Keratinocyte (primary cell): ENCODE data around the gene GALNT9. TPM values are rescaled to one million over a fixed set of nuclear protein-coding genes. Genes with fewer than 3 reads are reported as not detected.

Source experiments
- DNase-seq: peaks from one replicate; pipeline ENCODE4 v3.0.0-alpha.2; 2011; ENCODE audit warnings: low read depth, missing footprints, low spot score
- FAIRE-seq: peaks from 2 replicates; lab custom pipeline; 2011; peaks lifted over from hg19 to GRCh38; lab: Jason Lieb, UNC
- H2AFZ ChIP-seq: 2 replicates; pipeline ENCODE4 v1.6.0; 2012; ENCODE audit warnings: low read length, control low read depth, inconsistent platforms; ENCODE audit not compliant: control insufficient read depth
- H3K27ac ChIP-seq: 2 replicates; pipeline ENCODE4 v1.5.1; 2011; ENCODE audit warnings: low read length; ENCODE audit not compliant: control insufficient read depth, insufficient read depth
- H3K27me3 ChIP-seq: 3 replicates; pipeline ENCODE4 v1.6.0; 2011; ENCODE audit warnings: low read length; ENCODE audit not compliant: control insufficient read depth, insufficient read depth; ENCODE audit errors: extremely low read depth
- H3K36me3 ChIP-seq, 2 experiments: 2 replicates in 1 of 2; 3 replicates in 1 of 2; pipeline ENCODE4 v1.5.1; 2011; ENCODE audit warnings: low read length in 2 of 2, mild to moderate bottlenecking in 1 of 2; ENCODE audit not compliant: control insufficient read depth in 2 of 2, insufficient read depth in 2 of 2; ENCODE audit errors: extremely low read depth in 1 of 2
- H3K4me1 ChIP-seq: 3 replicates; pipeline ENCODE4 v1.5.1; 2011; ENCODE audit warnings: low read length; ENCODE audit not compliant: control insufficient read depth, insufficient read depth; ENCODE audit errors: extremely low read depth
- H3K4me2 ChIP-seq: 3 replicates; pipeline ENCODE4 v1.6.0; 2011; ENCODE audit warnings: low read depth, low read length; ENCODE audit not compliant: control insufficient read depth, insufficient read depth; ENCODE audit errors: extremely low read depth
- H3K4me3 ChIP-seq, 3 experiments: fragments of 200-600 bp in 1 of 3; sonication (generic) in 1 of 3; 2 replicates in 2 of 3; 3 replicates in 1 of 3; pipeline ENCODE4 v1.5.1; 2011 to 2016; ENCODE audit warnings: low read length in 3 of 3, mild to moderate bottlenecking in 3 of 3, control low read depth in 2 of 3, inconsistent platforms in 1 of 3, low read depth in 1 of 3, mixed read lengths in 1 of 3, mixed run types in 1 of 3, moderate library complexity in 1 of 3; ENCODE audit not compliant: control insufficient read depth in 2 of 3, insufficient read depth in 2 of 3; ENCODE audit errors: extremely low read depth in 1 of 3
- H3K79me2 ChIP-seq: 2 replicates; pipeline ENCODE4 v1.6.0; 2012; ENCODE audit warnings: low read length; ENCODE audit not compliant: control insufficient read depth, insufficient read depth
- H3K9ac ChIP-seq: 3 replicates; pipeline ENCODE4 v1.6.0; 2011; ENCODE audit warnings: low read length; ENCODE audit not compliant: control insufficient read depth, insufficient read depth; ENCODE audit errors: extremely low read depth
- H3K9me1 ChIP-seq: 3 replicates; pipeline ENCODE4 v1.6.0; 2011; ENCODE audit warnings: low read length; ENCODE audit not compliant: control insufficient read depth, insufficient read depth; ENCODE audit errors: extremely low read depth
- H3K9me3 ChIP-seq: 2 replicates; pipeline ENCODE4 v1.5.1; 2012; ENCODE audit warnings: low read depth, low read length; ENCODE audit not compliant: control insufficient read depth
- H4K20me1 ChIP-seq: 3 replicates; pipeline ENCODE4 v1.6.0; 2011; ENCODE audit warnings: low read length; ENCODE audit not compliant: control insufficient read depth, insufficient read depth; ENCODE audit errors: extremely low read depth
- EZH2 ChIP-seq: IDR thresholded peaks from one replicate; pipeline ENCODE4 v1.6.1; 2012; ENCODE audit warnings: inconsistent platforms, mild to moderate bottlenecking, low read length, moderate library complexity
- dilution Hi-C: fragments of 300-500 bp; cut with MboI; formaldehyde crosslinking; loops from one replicate; pipeline ENCODE4 v1.7.0; 2020; ENCODE audit warnings: low sequenced_read_pairs; ENCODE audit not compliant: extremely low pct_ligation_motif_present
- polyA plus RNA-seq, 5 experiments: library from polyadenylated mRNA; depleted of rRNA in 3 of 5; stranded (reverse) in 3 of 5; stranded (forward) in 1 of 5; unstranded in 1 of 5; fragments of >200 nt; gene quantifications; 1 replicate in 1 of 5; 2 replicates in 3 of 5; 3 replicates in 1 of 5; pipeline versions ENCODE4 v1.2.1 to v1.2.3, GENCODE V29; 2011 to 2012; ENCODE audit warnings: missing spikeins in 2 of 5, low read depth in 1 of 5, low replicate concordance in 1 of 5
- TF ChIP-seq, protein P1 (sequence below), 3 experiments: IDR thresholded peaks in 1 of 3; conservative IDR thresholded peaks in 1 of 3; optimal IDR thresholded peaks in 1 of 3; 2 replicates in 2 of 3; 3 replicates in 1 of 3; pipeline versions ENCODE3 to v1.5.1; 2011; ENCODE audit warnings: low read length in 3 of 3, mild to moderate bottlenecking in 3 of 3, moderate library complexity in 2 of 3, control low read depth in 1 of 3, inconsistent platforms in 1 of 3; ENCODE audit not compliant: insufficient read depth in 2 of 3; ENCODE audit errors: extremely low read depth in 1 of 3

The GALNT9 gene
- polyA plus RNA-seq, 1 donor (not counting 4 experiments of a cell fraction or from before 2014, with no cell fraction given), result not detected

DNA sequence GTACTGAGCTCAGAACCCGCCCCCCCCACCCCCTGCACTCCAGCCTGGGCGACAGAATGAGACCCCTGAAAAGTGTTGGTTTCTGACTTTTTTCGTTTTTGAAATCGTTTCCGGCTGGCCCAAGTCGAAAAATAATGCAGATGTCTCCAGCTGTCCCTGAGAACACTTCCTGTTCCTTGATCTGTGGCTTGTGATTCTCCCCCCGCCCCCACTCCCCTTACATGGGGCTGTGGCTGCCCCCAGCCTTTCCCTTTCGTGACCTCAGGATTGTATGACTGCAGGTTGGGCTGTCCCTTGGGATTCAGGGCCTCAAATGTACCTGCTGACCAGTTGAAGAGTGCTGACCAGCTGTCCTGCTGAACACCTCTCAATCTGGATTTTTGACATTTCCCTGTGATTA is 151.1 kb downstream of the GALNT9 start:
- no peak for DNase-seq
- no peak overlapping the region for H3K4me2 ChIP-seq
- no peak overlapping the region for H3K9ac ChIP-seq
- dilution Hi-C loops, result no loop called here
- H3K4me3 ChIP-seq, result no peak overlapping the region
- no peak for FAIRE-seq
- peaks cover 45% of the 10 kb centered on the region for H3K27me3 ChIP-seq
- no peaks in the 10 kb centered on the region for H3K79me2 ChIP-seq
- no peaks in the 10 kb centered on the region for H3K4me1 ChIP-seq
- H3K9me3 ChIP-seq, result no peaks in the 10 kb centered on the region
- no peaks in the 10 kb centered on the region for H3K36me3 ChIP-seq
- no peak overlapping the region for H3K27ac ChIP-seq
- H3K9me1 ChIP-seq, result no peaks in the 10 kb centered on the region
- TF ChIP-seq, protein P1, sequence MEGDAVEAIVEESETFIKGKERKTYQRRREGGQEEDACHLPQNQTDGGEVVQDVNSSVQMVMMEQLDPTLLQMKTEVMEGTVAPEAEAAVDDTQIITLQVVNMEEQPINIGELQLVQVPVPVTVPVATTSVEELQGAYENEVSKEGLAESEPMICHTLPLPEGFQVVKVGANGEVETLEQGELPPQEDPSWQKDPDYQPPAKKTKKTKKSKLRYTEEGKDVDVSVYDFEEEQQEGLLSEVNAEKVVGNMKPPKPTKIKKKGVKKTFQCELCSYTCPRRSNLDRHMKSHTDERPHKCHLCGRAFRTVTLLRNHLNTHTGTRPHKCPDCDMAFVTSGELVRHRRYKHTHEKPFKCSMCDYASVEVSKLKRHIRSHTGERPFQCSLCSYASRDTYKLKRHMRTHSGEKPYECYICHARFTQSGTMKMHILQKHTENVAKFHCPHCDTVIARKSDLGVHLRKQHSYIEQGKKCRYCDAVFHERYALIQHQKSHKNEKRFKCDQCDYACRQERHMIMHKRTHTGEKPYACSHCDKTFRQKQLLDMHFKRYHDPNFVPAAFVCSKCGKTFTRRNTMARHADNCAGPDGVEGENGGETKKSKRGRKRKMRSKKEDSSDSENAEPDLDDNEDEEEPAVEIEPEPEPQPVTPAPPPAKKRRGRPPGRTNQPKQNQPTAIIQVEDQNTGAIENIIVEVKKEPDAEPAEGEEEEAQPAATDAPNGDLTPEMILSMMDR (optimal IDR thresholded peaks at IDR 0.05 in 1 of 3, IDR thresholded peaks at IDR 0.05 in 1 of 3, conservative IDR thresholded peaks at IDR 0.05 in 1 of 3; ENCODE audit: extremely low read depth in 1 of 3, insufficient read depth in 2 of 3, low read length in 3 of 3), result no peak
- no peak for TF ChIP-seq EZH2
- no peak overlapping the region for H2AFZ ChIP-seq
- H4K20me1 ChIP-seq, result no peaks in the 10 kb centered on the region

DNA sequence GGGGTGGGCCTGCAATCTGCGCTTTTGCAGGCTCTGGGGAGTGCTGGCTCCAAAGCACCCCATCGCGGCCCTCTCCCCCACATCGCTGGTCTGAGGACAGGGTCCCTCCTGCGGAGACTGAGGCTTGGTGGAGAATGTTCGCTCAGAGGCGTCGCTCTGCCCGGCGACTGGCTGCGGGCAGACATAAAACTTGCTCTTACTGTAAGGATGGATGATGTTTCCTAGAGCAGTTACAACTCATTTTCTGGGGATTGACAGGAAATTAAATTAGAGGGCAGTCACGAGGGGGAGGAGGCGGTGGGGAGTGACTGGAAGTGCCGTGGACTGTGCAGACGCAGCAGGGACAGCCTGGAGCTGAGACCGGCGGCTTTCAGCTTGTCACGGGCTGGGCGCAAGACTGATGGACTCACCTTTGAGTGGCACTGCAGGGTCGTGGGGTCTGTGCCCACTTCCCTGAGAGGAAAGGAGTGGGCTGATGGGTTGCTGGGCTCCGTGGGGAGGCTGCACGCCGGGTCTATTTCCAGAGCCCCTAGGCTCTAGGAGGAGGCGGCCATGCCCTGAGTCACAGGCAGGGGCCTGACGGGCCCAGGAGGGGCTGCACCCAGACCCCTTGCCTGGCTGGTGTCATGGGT is 152.4 kb downstream of the GALNT9 start:
- H3K27ac ChIP-seq, result no peak overlapping the region
- dilution Hi-C loops, result no loop called here
- no peak overlapping the region for H2AFZ ChIP-seq
- peaks cover under 1% of the 10 kb centered on the region for H4K20me1 ChIP-seq
- no peaks in the 10 kb centered on the region for H3K4me1 ChIP-seq
- H3K4me3 ChIP-seq, result no peak overlapping the region
- DNase-seq (no peak), FAIRE-seq (no peak)
- H3K27me3 ChIP-seq, result peaks cover 43% of the 10 kb centered on the region
- H3K4me2 ChIP-seq, result no peak overlapping the region
- no peaks in the 10 kb centered on the region for H3K36me3 ChIP-seq
- H3K9ac ChIP-seq, result no peak overlapping the region
- H3K9me1 ChIP-seq, result no peaks in the 10 kb centered on the region
- H3K79me2 ChIP-seq, result no peaks in the 10 kb centered on the region
- no peaks in the 10 kb centered on the region for H3K9me3 ChIP-seq
- TF ChIP-seq, protein P1 (optimal IDR thresholded peaks at IDR 0.05 in 1 of 3, IDR thresholded peaks at IDR 0.05 in 1 of 3, conservative IDR thresholded peaks at IDR 0.05 in 1 of 3; ENCODE audit: extremely low read depth in 1 of 3, insufficient read depth in 2 of 3, low read length in 3 of 3), result no peak
- TF ChIP-seq EZH2, result no peak
